GM20000 (cell line): Measurements from ENCODE around the gene C14orf180.

Experiments
- DNase-seq: peaks from one replicate; pipeline ENCODE4 v3.0.0; 2012; ENCODE audit warnings: low spot score
- CTCF ChIP-seq: IDR thresholded peaks from 2 replicates; pipeline ENCODE4 v1.5.1; 2012; ENCODE audit warnings: mild to moderate bottlenecking, control low read depth; ENCODE audit errors: extremely low read depth, missing control alignments

C14orf180 gene

GRCh38 chr14:104590240-104590965 is 10.8 kb downstream of the C14orf180 start:
- TF ChIP-seq CTCF = no peak
- DNase-seq = no peak

GRCh38 chr14:104591031-104591430 is 11.5 kb downstream of the C14orf180 start:
- DNase-seq = no peak

GRCh38 chr14:104591506-104592291 is 12.1 kb downstream of the C14orf180 start:
- DNase-seq = no peak
- TF ChIP-seq CTCF = no peak

More at GRCh38 chr14:104591031-104591430, 11.5 kb downstream of the C14orf180 start:
- no peak for TF ChIP-seq CTCF

- TF ChIP-seq CTCF = no peak
Measured at GRCh38 chr14:104592292-104592672, 12.7 kb downstream of the C14orf180 start.

GRCh38 chr14:104592785-104593184 is 13.2 kb downstream of the C14orf180 start:
- TF ChIP-seq CTCF = no peak
- DNase-seq = no peak

More at GRCh38 chr14:104592292-104592672, 12.7 kb downstream of the C14orf180 start:
- no peak for DNase-seq

- no peak for DNase-seq
- no peak for TF ChIP-seq CTCF
Measured at GRCh38 chr14:104593241-104593701, 13.7 kb downstream of the C14orf180 start.

- TF ChIP-seq CTCF = no peak
Measured at GRCh38 chr14:104593710-104594136, 14.2 kb downstream of the C14orf180 start.

More at GRCh38 chr14:104593710-104594136, 14.2 kb downstream of the C14orf180 start:
- no peak for DNase-seq
